Measurements from ENCODE around the gene SPATA31A5.
"Not testable (repeated sequence)": the region's sequence is repeated elsewhere in the genome, so short reads cannot be mapped to it uniquely, and the experiment has no call there.

The SPATA31A5 gene

GRCh38 chr9:60914107-60914506 lies at the start of gene SPATA31A5:
Gene SPATA31A5 (plus strand): TSS chr9:60914407. CDS start chr9:60914436, 29 bp downstream.
- DNase-seq (ENCODE audit: low read depth in 2 of 2) = not testable (repeated sequence)

DNA sequence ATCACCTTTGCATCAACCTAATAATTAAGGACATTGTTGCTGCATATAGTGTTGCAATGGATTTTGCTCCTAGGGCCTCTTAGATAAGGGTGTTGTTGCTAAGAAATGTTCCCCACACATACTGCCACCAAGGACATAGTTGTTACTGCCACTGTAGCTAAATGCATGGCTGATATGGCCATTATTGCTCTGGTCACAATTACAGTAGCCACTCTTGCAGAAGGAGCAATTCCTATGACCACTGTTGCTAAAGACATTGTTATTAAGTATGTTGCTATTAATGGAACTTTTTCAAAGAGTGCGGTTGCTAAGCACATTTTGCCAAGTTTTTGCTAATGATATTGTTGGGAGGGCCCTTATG lies 48.8 kb downstream of the SPATA31A5 start:
- not testable (repeated sequence) for DNase-seq (ENCODE audit: low read depth in 2 of 2)

DNA sequence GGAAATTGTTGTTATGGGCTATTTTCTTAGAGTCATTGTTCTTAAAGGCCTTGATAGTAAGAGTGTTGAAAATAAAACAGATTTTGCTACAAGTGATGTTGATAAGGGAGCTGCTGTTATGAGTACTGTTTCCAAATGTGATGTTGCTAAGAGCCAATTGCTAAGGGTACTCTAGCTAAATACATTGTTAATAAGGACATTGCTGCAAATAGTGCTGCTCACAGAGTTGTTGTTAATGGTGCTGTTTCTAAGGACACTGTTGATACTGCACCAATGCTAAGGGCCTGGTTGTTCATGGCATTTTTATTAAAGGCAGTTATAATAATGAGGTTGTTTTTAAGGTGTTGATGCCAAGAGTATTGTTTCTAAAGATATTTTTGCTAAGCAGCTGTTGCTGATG lies 52.2 kb downstream of the SPATA31A5 start:
- not testable (repeated sequence) for DNase-seq (ENCODE audit: low read depth in 2 of 2)

Measured in stimulated activated CD8-positive, alpha-beta memory T cell treated with anti-CD3 and anti-CD28 coated beads, Interleukin-7, amount 100 ng/mL, for 1 hour (primary cell).